A549 (cell line): Measurements from ENCODE around the gene NTSR1. TPM values are rescaled to one million over a fixed set of nuclear protein-coding genes. Genes with fewer than 3 reads are reported as not detected.

Source experiments
- ATAC-seq, 2 experiments: fragments of 200-7000 bp in 1 of 2; fragments of >200 bp in 1 of 2; cut with Nextera tagmentation in 1 of 2; cut with Tn5 transposase in 1 of 2; 3 replicates each; pipeline versions ENCODE4 v1.8.0 to v1.9.1; 2018 to 2020; ENCODE audit warnings: mild to moderate bottlenecking in 1 of 2, moderate library complexity in 1 of 2
- CTCF ChIA-PET: fragments of 300-600 bp; sonication (Branson Sonifier 250); formaldehyde crosslinking; extraction: SDS; loops from one replicate; lab custom pipeline; 2021; ENCODE audit warnings: antibody characterized with exemption, inconsistent platforms; lab: Yijun Ruan, JAX
- POLR2A ChIA-PET: fragments of 350-600 bp; formaldehyde crosslinking; extraction: SDS; loops from one replicate; lab custom pipeline; 2021; ENCODE audit warnings: antibody characterized with exemption, inconsistent platforms; lab: Yijun Ruan, JAX
- DNase-seq, 2 experiments: peaks; one replicate each; pipeline versions ENCODE4 v3.0.0 to v3.0.0-alpha.2; 2011 to 2016; ENCODE audit warnings: low read depth in 1 of 2, low spot score in 1 of 2
- FAIRE-seq: peaks from 2 replicates; lab custom pipeline; 2011; peaks lifted over from hg19 to GRCh38; lab: Jason Lieb, UNC
- H3K27ac ChIP-seq, 2 experiments: fragments of >200 bp; sonication (Bioruptor Twin); formaldehyde crosslinking; 3 replicates each; pipeline ENCODE4 v1.5.1; 2016 to 2017
- H3K4me1 ChIP-seq: fragments of >200 bp; sonication (Bioruptor Twin); formaldehyde crosslinking; 3 replicates; pipeline ENCODE4 v1.6.1; 2016
- H3K4me2 ChIP-seq: fragments of >200 bp; sonication (Bioruptor Twin); formaldehyde crosslinking; 3 replicates; pipeline ENCODE4 v1.6.1; 2016
- H3K4me3 ChIP-seq: fragments of >200 bp; sonication (Bioruptor Twin); formaldehyde crosslinking; 3 replicates; pipeline ENCODE4 v1.5.1; 2016
- H3K9me3 ChIP-seq: fragments of >200 bp; sonication (Bioruptor Twin); formaldehyde crosslinking; 3 replicates; pipeline ENCODE4 v1.6.1; 2016
- BHLHE40 ChIP-seq: IDR thresholded peaks from 2 replicates; pipeline ENCODE4 v1.6.1; 2012; ENCODE audit warnings: low read depth, low read length, inconsistent platforms
- CBX8 ChIP-seq: fragments of 200-600 bp; sonication (generic); IDR thresholded peaks from 2 replicates; pipeline ENCODE4 v1.6.1; 2016
- CHD2 ChIP-seq: fragments of 150-350 bp; IDR thresholded peaks from 2 replicates; pipeline ENCODE4 v1.6.1; 2014; ENCODE audit warnings: low read length; ENCODE audit not compliant: partially characterized antibody
- EHMT2 ChIP-seq: fragments of 200-600 bp; sonication (generic); IDR thresholded peaks from 2 replicates; pipeline ENCODE4 v1.6.1; 2016; ENCODE audit warnings: antibody characterized with exemption, low read depth, mild to moderate bottlenecking, moderate library complexity
- FOXS1 ChIP-seq: fragments of 250-450 bp; sonication (Bioruptor Pico); IDR thresholded peaks from 2 replicates; pipeline ENCODE4 v1.5.0; 2020; ENCODE audit warnings: mild to moderate bottlenecking, moderate library complexity
- GATA3 ChIP-seq: IDR thresholded peaks from 2 replicates; pipeline ENCODE4 v1.6.1; 2012; ENCODE audit warnings: borderline replicate concordance
- HDAC2 ChIP-seq: fragments of 200-600 bp; sonication (generic); IDR thresholded peaks from 2 replicates; pipeline ENCODE4 v1.6.1; 2016
- HOXA7 ChIP-seq: fragments of 250-450 bp; sonication (Bioruptor Pico); IDR thresholded peaks from 2 replicates; pipeline ENCODE4 v1.5.0; 2020; ENCODE audit warnings: mild to moderate bottlenecking, moderate library complexity
- KDM5A ChIP-seq: fragments of 200-600 bp; sonication (generic); IDR thresholded peaks from 2 replicates; pipeline ENCODE4 v1.6.1; 2016; ENCODE audit warnings: antibody characterized with exemption, mild to moderate bottlenecking
- MAFK ChIP-seq: fragments of 450-650 bp; IDR thresholded peaks from 2 replicates; pipeline ENCODE4 v1.6.1; 2014; ENCODE audit not compliant: partially characterized antibody
- MAX ChIP-seq: IDR thresholded peaks from 2 replicates; pipeline ENCODE4 v1.6.1; 2012
- MAZ ChIP-seq: fragments of 150-350 bp; IDR thresholded peaks from 2 replicates; pipeline ENCODE4 v1.6.1; 2014; ENCODE audit warnings: antibody characterized with exemption, low read depth, low read length, borderline replicate concordance
- NR3C1 ChIP-seq: fragments of >200 bp; sonication (Bioruptor Twin); formaldehyde crosslinking; IDR thresholded peaks from 3 replicates; pipeline ENCODE4 v1.6.1; 2017
- PBX3 ChIP-seq: IDR thresholded peaks from 2 replicates; pipeline ENCODE4 v1.6.1; 2012
- PHF8 ChIP-seq: fragments of 200-600 bp; sonication (generic); IDR thresholded peaks from 2 replicates; pipeline ENCODE4 v1.6.1; 2016; ENCODE audit warnings: low read depth, mild to moderate bottlenecking, antibody characterized with exemption, moderate library complexity, borderline replicate concordance
- POLR2A ChIP-seq: IDR thresholded peaks from 2 replicates; pipeline ENCODE4 v1.6.1; 2012; ENCODE audit warnings: mild to moderate bottlenecking, low read length
- POLR2AphosphoS2 ChIP-seq: conservative IDR thresholded peaks from 2 replicates; pipeline ENCODE4 v1.6.1; 2012; ENCODE audit warnings: low read length, improper control_type of control experiment, inconsistent platforms
- RAD21 ChIP-seq, 2 experiments: fragments of >200 bp in 1 of 2; sonication (Bioruptor Twin) in 1 of 2; formaldehyde crosslinking in 1 of 2; IDR thresholded peaks in 1 of 2; conservative IDR thresholded peaks in 1 of 2; 2 replicates in 1 of 2; 3 replicates in 1 of 2; pipeline ENCODE4 v1.6.1; 2012 to 2018; ENCODE audit warnings: inconsistent platforms in 1 of 2
- RNF2 ChIP-seq: fragments of 200-600 bp; sonication (generic); IDR thresholded peaks from 2 replicates; pipeline ENCODE4 v1.6.1; 2016; ENCODE audit warnings: low read depth, mild to moderate bottlenecking, antibody characterized with exemption, moderate library complexity, borderline replicate concordance
- SMC3 ChIP-seq: fragments of >200 bp; sonication (Bioruptor Twin); formaldehyde crosslinking; IDR thresholded peaks from 3 replicates; pipeline ENCODE4 v1.6.1; 2018; ENCODE audit warnings: inconsistent platforms
- SREBF2 ChIP-seq: fragments of 450-650 bp; IDR thresholded peaks from 2 replicates; pipeline ENCODE4 v1.6.1; 2014; ENCODE audit warnings: mild to moderate bottlenecking, moderate library complexity
- TFCP2L1 ChIP-seq: fragments of 250-450 bp; sonication (Bioruptor Pico); IDR thresholded peaks from 2 replicates; pipeline ENCODE4 v1.5.0; 2021; ENCODE audit warnings: mild to moderate bottlenecking
- TP53 ChIP-seq: fragments of 250-450 bp; sonication (Bioruptor Pico); IDR thresholded peaks from 2 replicates; pipeline ENCODE4 v1.5.0; 2021; ENCODE audit warnings: mild to moderate bottlenecking, moderate library complexity
- ZFP36 ChIP-seq: fragments of 450-650 bp; IDR thresholded peaks from 2 replicates; pipeline ENCODE4 v1.6.1; 2014; ENCODE audit warnings: borderline replicate concordance; ENCODE audit not compliant: partially characterized antibody
- ZSCAN20 ChIP-seq: fragments of 250-450 bp; sonication (Bioruptor Pico); IDR thresholded peaks from 2 replicates; pipeline ENCODE4 v1.8.0; 2022; ENCODE audit warnings: mild to moderate bottlenecking, moderate library complexity
- WGBS: methylation state at CpG from one replicate; pipeline ENCODE4 v1.1.6; 2017; ENCODE audit errors: missing lambda C conversion rate; 5-methylcytosine and 5-hydroxymethylcytosine counted together
- polyA plus RNA-seq, 4 experiments: library from polyadenylated mRNA; depleted of rRNA in 3 of 4; stranded (reverse); fragments of >200 nt; fragmentation: RNase III in 1 of 4; extraction: RNeasy Plus Mini Kit Qiagen cat#74134 plus additional on column Dnase treatment in 1 of 4; gene quantifications; 2 replicates in 3 of 4; 3 replicates in 1 of 4; pipeline ENCODE4 v1.2.3, GENCODE V29; 2011 to 2017

Gene NTSR1
- polyA plus RNA-seq, 2 of the 4 experiments (the other 2 are of a cell fraction), result 0.03 TPM; not detected in 1

- H3K4me3 ChIP-seq, result no peak overlapping the region
- no peaks in the 10 kb centered on the region for H3K4me1 ChIP-seq
- 62% methylated on average over 8 of the region's 11 CpGs for WGBS
- H3K9me3 ChIP-seq, result no peaks in the 10 kb centered on the region
- ATAC-seq (no peak), FAIRE-seq (no peak), DNase-seq (no peak)
- H3K27ac ChIP-seq, result no peak overlapping the region
- POLR2A ChIA-PET, result no interaction called here
- TF ChIP-seq PHF8 (no peak), EHMT2 (no peak)
- H3K4me2 ChIP-seq, result no peak overlapping the region
- CTCF ChIA-PET, result interaction anchor here (1.4 to 10.3 kb wide), 5 partner anchors 22 to 143 kb away, joined by 4 to 311 read pairs (median 4); partner anchors contain the start of genes NTSR1 and SLCO4A1
Measured at GRCh38 chr20:62785393-62785792, 76.8 kb downstream of the NTSR1 start.

- TF ChIP-seq ZFP36 (no peak), MAX (no peak), EHMT2 (no peak), RAD21 (conservative IDR thresholded peaks at IDR 0.05 in 1 of 2, IDR thresholded peaks at IDR 0.05 in 1 of 2) (no peak), FOXS1 (CRISPR knock-in tag) (no peak)
- no peaks in the 10 kb centered on the region for H3K9me3 ChIP-seq
- CTCF ChIA-PET, result interaction anchor here (1.4 to 10.3 kb wide), 5 partner anchors 22 to 144 kb away, joined by 4 to 311 read pairs (median 4); partner anchors contain the start of genes NTSR1 and SLCO4A1
- FAIRE-seq (no peak), ATAC-seq (no peak), DNase-seq (no peak)
- POLR2A ChIA-PET, result no interaction called here
- 40% methylated on average over 13 of the region's 13 CpGs for WGBS
- H3K4me2 ChIP-seq, result no peak overlapping the region
- H3K27ac ChIP-seq, result no peak overlapping the region
- H3K4me3 ChIP-seq, result no peak overlapping the region
- peaks cover 1% of the 10 kb centered on the region; the same call in 1 of the 3 replicates for H3K4me1 ChIP-seq
Measured at GRCh38 chr20:62786157-62786556, 77.5 kb downstream of the NTSR1 start.

GRCh38 chr20:62787321-62787720 lies 78.7 kb downstream of the NTSR1 start:
- ChIA-PET CTCF (interaction anchor here (1.4 to 10.3 kb wide), 3 partner anchors 83 to 127 kb away, joined by 3 to 311 read pairs (median 250); partner anchors contain the start of gene NTSR1), POLR2A (no interaction called here)
- DNase-seq (no peak), FAIRE-seq (no peak), ATAC-seq (no peak)
- Histone ChIP-seq H3K27ac (no peak overlapping the region), H3K4me1 (peaks cover 3% of the 10 kb centered on the region; the same call in 1 of the 3 replicates), H3K9me3 (no peaks in the 10 kb centered on the region), H3K4me3 (no peak overlapping the region), H3K4me2 (no peak overlapping the region)
- 53% methylated on average over 7 of the region's 7 CpGs for WGBS
- TF ChIP-seq ZFP36, result no peak
- TF ChIP-seq SREBF2, result no peak

- Histone ChIP-seq H3K4me2 (no peak overlapping the region), H3K4me3 (no peak overlapping the region), H3K4me1 (peaks cover 3% of the 10 kb centered on the region; the same call in 1 of the 3 replicates), H3K9me3 (no peaks in the 10 kb centered on the region), H3K27ac (no peak overlapping the region)
- 69% methylated on average over 5 of the region's 5 CpGs for WGBS
- no peak for FAIRE-seq
- ChIA-PET POLR2A (no interaction called here), CTCF (interaction anchor here (0.9 to 10.3 kb wide), 6 partner anchors 8 to 128 kb away, joined by 3 to 311 read pairs (median 4); partner anchors contain the start of gene NTSR1)
- no peak for TF ChIP-seq TP53
- TF ChIP-seq SMC3, result no peak
- no peak for TF ChIP-seq NR3C1
- TF ChIP-seq ZSCAN20, result no peak
- no peak for TF ChIP-seq POLR2AphosphoS2
- TF ChIP-seq POLR2A, result no peak
- no peak for TF ChIP-seq PHF8
- TF ChIP-seq HOXA7, result no peak
- no peak for TF ChIP-seq HDAC2
- no peak for TF ChIP-seq RNF2
- TF ChIP-seq MAFK, result no peak
- TF ChIP-seq CHD2, result no peak
- TF ChIP-seq GATA3, result no peak
- TF ChIP-seq PBX3, result no peak
- TF ChIP-seq TFCP2L1 (CRISPR knock-in tag), result no peak
- TF ChIP-seq BHLHE40, result no peak
- no peak for TF ChIP-seq RAD21 (conservative IDR thresholded peaks at IDR 0.05 in 1 of 2, IDR thresholded peaks at IDR 0.05 in 1 of 2)
- TF ChIP-seq KDM5A, result no peak
- TF ChIP-seq CBX8, result no peak
- TF ChIP-seq MAZ, result no peak
- no peak for ATAC-seq
- DNase-seq, result no peak
Measured at GRCh38 chr20:62787866-62788265, 79.2 kb downstream of the NTSR1 start.
